Measurements from ENCODE around the gene PIP4K2A.

PIP4K2A gene

DNA sequence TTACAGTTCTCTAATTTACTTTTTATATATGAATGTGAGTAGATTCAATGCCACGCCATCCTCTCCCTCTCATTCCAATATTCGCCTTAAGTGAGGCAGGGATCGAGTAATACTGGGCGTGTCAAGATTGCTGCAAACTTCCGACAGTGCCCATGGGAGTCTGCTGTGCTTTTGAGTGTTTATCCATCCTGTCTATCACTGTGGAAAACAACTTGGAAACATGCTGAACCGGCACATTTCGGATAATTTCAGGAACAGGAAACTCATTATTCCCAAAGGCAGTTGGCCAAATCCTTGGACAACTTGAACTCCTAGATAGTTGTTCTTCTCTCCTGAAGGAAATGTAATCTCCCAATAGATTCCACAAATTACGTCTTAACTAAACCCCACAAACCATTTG is 28.5 kb downstream of the PIP4K2A start:
- H3K27ac ChIP-seq = no peak overlapping the region
- no peak for TF ChIP-seq ZFX (IDR thresholded peaks at IDR 0.05; ENCODE audit: borderline replicate concordance)
- TF ChIP-seq CTCF (IDR thresholded peaks at IDR 0.05) = no peak

GRCh38 chr10:22684699-22685098 is 29.7 kb downstream of the PIP4K2A start:
- TF ChIP-seq ZFX (IDR thresholded peaks at IDR 0.05; ENCODE audit: borderline replicate concordance) (no peak), CTCF (IDR thresholded peaks at IDR 0.05) (no peak)
- no peak overlapping the region for H3K27ac ChIP-seq

GRCh38 chr10:22683140-22683389 is 31.3 kb downstream of the PIP4K2A start:
- no peak overlapping the region for H3K27ac ChIP-seq
- TF ChIP-seq CTCF (IDR thresholded peaks at IDR 0.05) (no peak), ZFX (IDR thresholded peaks at IDR 0.05; ENCODE audit: borderline replicate concordance) (no peak)

GRCh38 chr10:22682237-22683139 is 31.9 kb downstream of the PIP4K2A start:
- TF ChIP-seq ZFX (IDR thresholded peaks at IDR 0.05; ENCODE audit: borderline replicate concordance) = no peak
- no peak for TF ChIP-seq CTCF (IDR thresholded peaks at IDR 0.05)
- H3K27ac ChIP-seq = no peak overlapping the region

DNA sequence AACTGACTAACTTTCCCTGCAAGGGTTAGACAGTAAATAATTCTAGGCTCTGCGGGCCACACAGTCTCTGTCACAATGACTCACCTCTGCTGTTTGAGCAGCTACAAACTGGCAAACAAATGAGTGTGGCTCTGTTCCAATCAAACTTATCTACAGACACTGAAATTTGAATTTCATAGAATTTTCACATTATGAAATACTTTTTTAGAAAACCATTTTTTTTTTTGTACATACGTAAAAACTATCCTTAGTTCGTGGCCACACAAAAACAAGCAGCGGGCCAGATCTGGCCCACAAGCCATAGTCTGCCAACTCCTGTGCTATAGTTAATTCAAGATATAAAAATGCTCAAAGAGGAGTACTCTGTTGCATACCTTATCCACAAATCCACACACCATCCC is 32.6 kb downstream of the PIP4K2A start:
- no peak overlapping the region for H3K27ac ChIP-seq
- no peak for TF ChIP-seq CTCF (IDR thresholded peaks at IDR 0.05)
- TF ChIP-seq ZFX (IDR thresholded peaks at IDR 0.05; ENCODE audit: borderline replicate concordance) = no peak

DNA sequence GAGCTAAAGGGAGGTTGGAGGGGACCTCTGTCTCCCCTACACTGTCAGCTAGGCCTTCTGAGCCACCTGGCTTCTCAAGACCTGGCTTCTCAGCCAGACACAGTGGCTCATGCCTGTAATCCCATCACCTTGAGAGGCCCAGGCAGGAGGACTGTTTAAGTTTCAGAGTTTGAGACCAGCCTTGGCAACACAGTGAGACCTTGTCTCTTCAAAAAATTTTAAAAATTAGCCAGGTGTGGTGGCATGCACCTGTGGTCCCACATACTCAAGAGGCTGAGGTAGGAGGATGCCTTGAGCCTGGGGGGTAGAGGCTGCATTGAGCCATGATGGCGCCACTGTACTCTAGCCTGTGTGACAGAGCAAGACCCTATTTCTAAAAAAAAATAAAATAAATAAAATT is 33.1 kb downstream of the PIP4K2A start:
- TF ChIP-seq CTCF (IDR thresholded peaks at IDR 0.05) (no peak), ZFX (IDR thresholded peaks at IDR 0.05; ENCODE audit: borderline replicate concordance) (no peak)
- H3K27ac ChIP-seq = no peak overlapping the region

DNA sequence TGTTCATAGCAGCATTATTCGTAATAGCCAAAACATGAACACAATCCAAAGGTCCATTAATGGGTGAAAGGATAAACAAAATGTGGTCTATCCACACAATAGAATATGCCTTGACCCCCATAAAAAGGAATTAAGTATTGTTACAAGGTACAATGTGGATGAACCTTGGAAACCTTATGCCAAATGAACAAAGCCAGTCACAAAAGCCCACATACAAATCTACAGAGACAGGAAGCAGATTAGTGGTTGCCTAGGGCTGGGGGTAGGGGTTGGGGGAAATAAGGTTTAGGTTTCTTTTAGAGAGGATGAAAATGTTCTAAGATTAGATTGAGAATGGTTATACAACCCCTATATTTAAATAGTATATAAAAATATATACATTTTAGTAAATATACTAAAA is 34.8 kb downstream of the PIP4K2A start:
- H3K27ac ChIP-seq = no peak overlapping the region

More for the DNA sequence above, 34.8 kb downstream of the PIP4K2A start:
- TF ChIP-seq CTCF (IDR thresholded peaks at IDR 0.05) (no peak), ZFX (IDR thresholded peaks at IDR 0.05; ENCODE audit: borderline replicate concordance) (no peak)

Measured in 22Rv1 (cell line).